Kidney epithelial cell (primary cell): ENCODE data around the gene MNT. TPM values are rescaled to one million over a fixed set of nuclear protein-coding genes. Genes with fewer than 3 reads are reported as not detected.

Experiments used
- DNase-seq: peaks from one replicate; pipeline ENCODE4 v3.0.0-alpha.2; 2010; ENCODE audit warnings: low read depth
- H3K27me3 ChIP-seq: 2 replicates; pipeline ENCODE4 v1.6.0; 2011; ENCODE audit warnings: low read length; ENCODE audit not compliant: control insufficient read depth, insufficient read depth
- H3K36me3 ChIP-seq: 2 replicates; pipeline ENCODE4 v1.5.1; 2011; ENCODE audit warnings: low read length; ENCODE audit not compliant: control insufficient read depth, insufficient read depth
- H3K4me3 ChIP-seq: 2 replicates; pipeline ENCODE4 v1.5.1; 2011; ENCODE audit warnings: low read depth, mild to moderate bottlenecking, control low read depth, low read length
- total RNA-seq: library from RNA; depleted of rRNA; stranded (reverse); fragments of >200 nt; gene quantifications from 2 replicates; pipeline ENCODE4 v1.2.3, GENCODE V29; 2015
- TF ChIP-seq, protein P1 (sequence below): IDR thresholded peaks from 2 replicates; pipeline ENCODE4 v1.5.1; 2011; ENCODE audit warnings: mild to moderate bottlenecking, moderate library complexity, low read length, control low read depth, inconsistent platforms; ENCODE audit not compliant: insufficient read depth, poor library complexity, severe bottlenecking

MNT gene
- total RNA-seq, 1 donor from 2014 or later, result 8.7 TPM

GRCh38 chr17:2414446-2415064, 13.7 kb upstream of the MNT start:
- DNase-seq, result no peak
- Histone ChIP-seq H3K27me3 (no peaks in the 10 kb centered on the region), H3K4me3 (no peak overlapping the region), H3K36me3 (no peaks in the 10 kb centered on the region)
- TF ChIP-seq, protein P1, sequence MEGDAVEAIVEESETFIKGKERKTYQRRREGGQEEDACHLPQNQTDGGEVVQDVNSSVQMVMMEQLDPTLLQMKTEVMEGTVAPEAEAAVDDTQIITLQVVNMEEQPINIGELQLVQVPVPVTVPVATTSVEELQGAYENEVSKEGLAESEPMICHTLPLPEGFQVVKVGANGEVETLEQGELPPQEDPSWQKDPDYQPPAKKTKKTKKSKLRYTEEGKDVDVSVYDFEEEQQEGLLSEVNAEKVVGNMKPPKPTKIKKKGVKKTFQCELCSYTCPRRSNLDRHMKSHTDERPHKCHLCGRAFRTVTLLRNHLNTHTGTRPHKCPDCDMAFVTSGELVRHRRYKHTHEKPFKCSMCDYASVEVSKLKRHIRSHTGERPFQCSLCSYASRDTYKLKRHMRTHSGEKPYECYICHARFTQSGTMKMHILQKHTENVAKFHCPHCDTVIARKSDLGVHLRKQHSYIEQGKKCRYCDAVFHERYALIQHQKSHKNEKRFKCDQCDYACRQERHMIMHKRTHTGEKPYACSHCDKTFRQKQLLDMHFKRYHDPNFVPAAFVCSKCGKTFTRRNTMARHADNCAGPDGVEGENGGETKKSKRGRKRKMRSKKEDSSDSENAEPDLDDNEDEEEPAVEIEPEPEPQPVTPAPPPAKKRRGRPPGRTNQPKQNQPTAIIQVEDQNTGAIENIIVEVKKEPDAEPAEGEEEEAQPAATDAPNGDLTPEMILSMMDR, result no peak

GRCh38 chr17:2412561-2413021, 11.7 kb upstream of the MNT start:
- no peaks in the 10 kb centered on the region for H3K36me3 ChIP-seq
- no peak overlapping the region for H3K4me3 ChIP-seq
- TF ChIP-seq, protein P1, result peak; percentile 10
- no peak for DNase-seq
- H3K27me3 ChIP-seq, result no peaks in the 10 kb centered on the region

- TF ChIP-seq, protein P1, result no peak
- no peak for DNase-seq
- no peaks in the 10 kb centered on the region for H3K27me3 ChIP-seq
- H3K4me3 ChIP-seq, result no peak overlapping the region
- no peaks in the 10 kb centered on the region for H3K36me3 ChIP-seq
Observed at GRCh38 chr17:2410951-2411350, 10.1 kb upstream of the MNT start.

DNA sequence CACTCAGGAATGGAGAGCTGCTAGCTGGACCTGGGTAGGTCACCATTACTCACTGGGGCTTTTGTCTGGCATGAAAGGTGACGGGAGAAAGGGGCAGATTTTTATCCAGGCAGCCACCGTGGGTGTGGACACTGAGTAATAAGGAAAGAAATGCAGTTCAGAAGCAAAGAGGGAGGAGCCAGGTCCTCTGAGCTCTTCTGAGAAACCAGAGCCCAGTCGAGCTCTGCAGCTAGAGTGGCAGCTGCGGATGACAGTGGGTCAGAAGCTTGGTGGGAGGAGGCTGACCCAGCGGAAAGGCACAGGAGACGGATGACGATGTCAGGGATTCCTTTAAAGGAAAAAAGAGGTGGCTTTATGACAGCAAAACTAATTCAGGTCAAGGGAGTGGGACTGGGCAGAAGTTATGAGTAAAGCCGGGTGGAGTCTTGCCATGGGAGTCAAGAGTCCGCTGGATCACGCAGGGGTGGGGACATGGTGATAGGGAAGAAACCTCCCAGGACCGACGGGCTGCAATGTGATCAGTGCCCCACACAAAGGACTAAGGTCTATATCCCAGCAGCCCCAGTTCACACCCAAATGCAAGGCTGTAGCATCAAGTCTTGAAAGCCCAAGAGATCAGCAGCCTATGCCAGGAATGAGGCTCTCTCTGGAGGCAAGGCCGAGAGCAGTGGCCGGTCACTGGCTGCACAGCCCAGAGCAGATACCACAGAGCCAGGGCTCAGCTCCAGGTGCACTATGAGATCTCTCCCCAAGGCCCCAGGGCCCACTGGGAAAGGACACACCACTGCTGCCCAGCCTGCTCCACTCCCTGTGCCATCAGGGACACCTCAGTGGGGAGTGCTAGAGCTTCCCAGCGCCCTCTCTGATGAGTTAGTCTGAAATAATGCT, 6.3 kb upstream of the MNT start:
- DNase-seq, result peak; percentile 92
- H3K4me3 ChIP-seq, result no peak overlapping the region
- TF ChIP-seq, protein P1, result no peak
- H3K27me3 ChIP-seq, result no peaks in the 10 kb centered on the region
- no peaks in the 10 kb centered on the region for H3K36me3 ChIP-seq

- Histone ChIP-seq H3K36me3 (no peaks in the 10 kb centered on the region), H3K4me3 (no peak overlapping the region), H3K27me3 (no peaks in the 10 kb centered on the region)
- no peak for DNase-seq
- TF ChIP-seq, protein P1, result no peak
Observed at GRCh38 chr17:2406271-2406902, 5.5 kb upstream of the MNT start.
